ENCODE results near the gene PEAK1. TPM values are rescaled to one million over a fixed set of nuclear protein-coding genes. Genes with fewer than 3 reads are reported as not detected.

Gene PEAK1
- total RNA-seq, 1 experiment from 2014 or later = 13.8 TPM

- CTCF ChIA-PET = no interaction called here
- peak overlapping the region; percentile 46; the same call in 1 of the 2 replicates for H2AFZ ChIP-seq (ENCODE audit: low read length)
- H3K27ac ChIP-seq (ENCODE audit: low read length) = peak overlapping the region; percentile 45
- H3K4me3 ChIP-seq (ENCODE audit: low read length) = peak overlapping the region; percentile 44; the same call in 1 of the 2 replicates
- peak; percentile 79 for ATAC-seq
- no TSS peak for BruUV-seq (replicated peaks)
- H3K9me2 ChIP-seq (replicated peaks; ENCODE audit: low read length) = no peaks in the 10 kb centered on the region
- no peak for TF ChIP-seq EZH2 (IDR thresholded peaks at IDR 0.05; ENCODE audit: low read length, unreplicated experiment)
- TF ChIP-seq CTCF (conservative IDR thresholded peaks at IDR 0.05; ENCODE audit: low read depth, low read length) = no peak
- TF ChIP-seq EZH2phosphoT487 (IDR thresholded peaks at IDR 0.05; ENCODE audit: borderline replicate concordance, low read length) = no peak
- H4K20me1 ChIP-seq (ENCODE audit: low read length) = no peaks in the 10 kb centered on the region
- H3K79me2 ChIP-seq (ENCODE audit: low read length) = no peaks in the 10 kb centered on the region
- DNase-seq = peak; percentile 33
- H3K9ac ChIP-seq (ENCODE audit: low read length) = no peak overlapping the region
- intact Hi-C loops (cut with micrococcal nuclease) = no loop called here
- no peaks in the 10 kb centered on the region for H3K27me3 ChIP-seq (ENCODE audit: low read length)
- H3K4me1 ChIP-seq (ENCODE audit: insufficient read depth, low read length) = peaks cover 19% of the 10 kb centered on the region
- H3F3A ChIP-seq (ENCODE audit: low read length, unreplicated experiment) = no peaks in the 10 kb centered on the region
- no peaks in the 10 kb centered on the region for H3K36me3 ChIP-seq (ENCODE audit: low read depth, low read length)
- peak overlapping the region; percentile 69 for H3K4me2 ChIP-seq (ENCODE audit: low read length)
- H3K9me3 ChIP-seq (ENCODE audit: low read length) = no peaks in the 10 kb centered on the region
- POLR2A ChIA-PET (ENCODE audit: unreplicated experiment) = interaction anchor here (0.6 kb wide), 1 partner anchor 23 kb away, joined by 3 read pairs; no protein-coding TSS in a partner anchor
Measured at GRCh38 chr15:77346245-77347036, 73.5 kb downstream of the PEAK1 start.

DNA sequence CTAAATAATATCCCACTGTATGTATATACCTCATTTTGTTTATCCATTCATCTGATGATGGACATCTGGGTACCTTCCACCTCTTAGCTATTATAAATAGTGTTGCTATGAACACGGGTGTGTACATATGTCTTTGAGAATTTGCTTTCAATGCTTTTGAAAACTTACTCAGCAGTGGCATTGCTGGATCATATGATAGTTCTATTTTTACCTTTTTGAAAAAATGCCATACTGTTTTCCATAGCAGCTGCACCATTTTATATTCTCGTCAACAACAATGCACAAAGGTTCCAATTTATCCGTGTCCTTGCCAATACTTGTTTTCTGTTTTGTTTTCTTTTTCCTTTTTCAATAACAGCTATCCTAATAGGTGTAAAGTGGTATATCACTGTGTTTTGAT, 77.1 kb downstream of the PEAK1 start:
- Histone ChIP-seq H3K79me2 (ENCODE audit: low read length) (no peaks in the 10 kb centered on the region), H3K4me3 (ENCODE audit: low read length) (no peak overlapping the region), H3K27ac (ENCODE audit: low read length) (no peak overlapping the region), H4K20me1 (ENCODE audit: low read length) (no peaks in the 10 kb centered on the region), H2AFZ (ENCODE audit: low read length) (no peak overlapping the region), H3K4me1 (ENCODE audit: insufficient read depth, low read length) (peaks cover 18% of the 10 kb centered on the region), H3F3A (ENCODE audit: low read length, unreplicated experiment) (no peaks in the 10 kb centered on the region), H3K36me3 (ENCODE audit: low read depth, low read length) (no peaks in the 10 kb centered on the region), H3K9me3 (ENCODE audit: low read length) (no peaks in the 10 kb centered on the region), H3K9me2 (replicated peaks; ENCODE audit: low read length) (no peaks in the 10 kb centered on the region), H3K9ac (ENCODE audit: low read length) (no peak overlapping the region), H3K4me2 (ENCODE audit: low read length) (no peak overlapping the region), H3K27me3 (ENCODE audit: low read length) (no peaks in the 10 kb centered on the region)
- ChIA-PET POLR2A (ENCODE audit: unreplicated experiment) (no interaction called here), CTCF (no interaction called here)
- intact Hi-C loops (cut with micrococcal nuclease) = no loop called here
- BruUV-seq (replicated peaks) = no TSS peak
- DNase-seq = no peak
- TF ChIP-seq EZH2phosphoT487 (IDR thresholded peaks at IDR 0.05; ENCODE audit: borderline replicate concordance, low read length) (no peak), CTCF (conservative IDR thresholded peaks at IDR 0.05; ENCODE audit: low read depth, low read length) (no peak), EZH2 (IDR thresholded peaks at IDR 0.05; ENCODE audit: low read length, unreplicated experiment) (no peak)
- no peak for ATAC-seq

DNA sequence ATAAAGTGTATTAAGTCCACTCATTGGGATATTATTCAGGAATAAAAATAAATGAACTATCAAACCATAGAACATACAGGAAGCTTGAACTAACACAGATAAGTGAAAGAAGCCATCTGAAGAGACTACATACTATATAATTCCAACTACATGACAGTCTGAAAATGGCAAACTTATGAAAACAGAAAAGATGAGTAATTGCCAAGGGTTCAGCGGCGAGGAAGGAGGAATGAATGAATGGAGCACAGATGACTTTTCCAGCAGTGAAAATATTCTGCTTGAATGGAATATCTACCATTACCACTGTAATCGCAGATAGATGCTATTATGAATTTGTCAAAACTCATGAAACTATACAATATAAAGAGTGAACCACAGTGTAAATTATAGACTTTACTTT, 79.7 kb downstream of the PEAK1 start:
- intact Hi-C loops (cut with micrococcal nuclease) = no loop called here
- H3F3A ChIP-seq (ENCODE audit: low read length, unreplicated experiment) = no peaks in the 10 kb centered on the region
- H3K79me2 ChIP-seq (ENCODE audit: low read length) = no peaks in the 10 kb centered on the region
- DNase-seq (no peak), ATAC-seq (no peak)
- CTCF ChIA-PET = no interaction called here
- no peaks in the 10 kb centered on the region for H4K20me1 ChIP-seq (ENCODE audit: low read length)
- no peak overlapping the region for H3K4me3 ChIP-seq (ENCODE audit: low read length)
- no peak overlapping the region for H2AFZ ChIP-seq (ENCODE audit: low read length)
- H3K27me3 ChIP-seq (ENCODE audit: low read length) = no peaks in the 10 kb centered on the region
- TF ChIP-seq EZH2 (IDR thresholded peaks at IDR 0.05; ENCODE audit: low read length, unreplicated experiment) (no peak), CTCF (conservative IDR thresholded peaks at IDR 0.05; ENCODE audit: low read depth, low read length) (no peak), EZH2phosphoT487 (IDR thresholded peaks at IDR 0.05; ENCODE audit: borderline replicate concordance, low read length) (no peak)
- H3K27ac ChIP-seq (ENCODE audit: low read length) = no peak overlapping the region
- no peaks in the 10 kb centered on the region for H3K36me3 ChIP-seq (ENCODE audit: low read depth, low read length)
- POLR2A ChIA-PET (ENCODE audit: unreplicated experiment) = no interaction called here
- no peak overlapping the region for H3K4me2 ChIP-seq (ENCODE audit: low read length)
- H3K9me3 ChIP-seq (ENCODE audit: low read length) = no peaks in the 10 kb centered on the region
- no peak overlapping the region for H3K9ac ChIP-seq (ENCODE audit: low read length)
- no TSS peak for BruUV-seq (replicated peaks)
- no peaks in the 10 kb centered on the region for H3K4me1 ChIP-seq (ENCODE audit: insufficient read depth, low read length)
- H3K9me2 ChIP-seq (replicated peaks; ENCODE audit: low read length) = no peaks in the 10 kb centered on the region

All from PC-3 (cell line).